Activated CD8-positive, alpha-beta memory T cell treated with anti-CD3 and anti-CD28 coated beads for 36 hours (primary cell): Measurements from ENCODE around the gene AK6. TPM values are rescaled to one million over a fixed set of nuclear protein-coding genes. Genes with fewer than 3 reads are reported as not detected.
"Not testable (repeated sequence)": the region's sequence is repeated elsewhere in the genome, so short reads cannot be mapped to it uniquely, and the experiment has no call there.

ENCODE experiments used
- CTCF ChIA-PET: fragments of 350-600 bp; sonication (Branson Sonifier 250); formaldehyde crosslinking; loops from one replicate; lab custom pipeline; 2021; ENCODE audit warnings: antibody characterized with exemption; lab: Charles Lee
- POLR2A ChIA-PET: fragments of 350-600 bp; sonication (Branson Sonifier 250); formaldehyde crosslinking; loops from one replicate; lab custom pipeline; 2021; ENCODE audit warnings: antibody characterized with exemption; lab: Charles Lee
- total RNA-seq, 2 experiments: library from RNA; stranded (reverse); gene quantifications; one replicate each; pipeline ENCODE4 v1.2.3, GENCODE V29; 2021

The AK6 gene
- total RNA-seq, 2 experiments from 2014 or later = 110 to 112 TPM

DNA sequence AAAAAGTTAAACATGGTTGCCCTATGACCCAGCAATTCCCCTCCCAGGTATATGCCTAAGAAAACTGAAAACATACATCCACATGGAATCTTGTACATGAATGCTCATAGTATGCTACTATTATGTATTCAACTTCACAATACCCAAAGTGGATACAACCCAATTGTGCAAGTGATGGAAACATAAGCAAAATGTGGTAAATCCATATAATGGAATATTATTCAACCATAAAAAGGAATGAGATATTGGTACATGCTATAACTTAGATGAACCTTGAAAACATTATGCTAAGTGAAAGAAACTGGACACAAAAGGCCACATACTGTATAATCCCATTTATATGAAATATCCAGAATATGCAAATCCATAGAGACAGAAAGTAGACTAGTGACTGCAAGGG lies 18.7 kb downstream of the AK6 start:
- POLR2A ChIA-PET = no interaction called here
- CTCF ChIA-PET = no interaction called here

DNA sequence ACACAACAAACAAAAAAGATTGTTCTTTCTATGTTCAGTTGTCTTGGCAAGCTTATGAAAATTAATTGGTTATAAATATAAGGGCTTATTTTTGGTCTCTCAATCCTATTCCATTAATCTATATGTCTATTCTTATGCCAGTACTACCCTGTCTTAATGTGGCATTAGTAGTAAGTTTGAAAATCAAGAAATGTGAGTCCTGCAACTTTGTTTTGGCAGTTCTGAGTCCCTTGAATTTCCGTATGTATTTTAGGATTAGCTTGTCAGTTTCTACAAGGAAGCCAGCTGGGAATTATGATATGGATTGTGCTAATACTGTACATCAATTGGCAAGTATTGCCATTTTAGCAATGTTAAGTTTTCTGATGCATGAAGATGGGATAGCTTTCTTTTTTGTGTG lies 26.2 kb downstream of the AK6 start:
- POLR2A ChIA-PET = no interaction called here
- CTCF ChIA-PET = interaction anchor here (1.1 to 1.6 kb wide), 2 partner anchors 9 to 249 kb away, joined by 3 to 4 read pairs; partner anchors contain the start of gene SLC30A5

DNA sequence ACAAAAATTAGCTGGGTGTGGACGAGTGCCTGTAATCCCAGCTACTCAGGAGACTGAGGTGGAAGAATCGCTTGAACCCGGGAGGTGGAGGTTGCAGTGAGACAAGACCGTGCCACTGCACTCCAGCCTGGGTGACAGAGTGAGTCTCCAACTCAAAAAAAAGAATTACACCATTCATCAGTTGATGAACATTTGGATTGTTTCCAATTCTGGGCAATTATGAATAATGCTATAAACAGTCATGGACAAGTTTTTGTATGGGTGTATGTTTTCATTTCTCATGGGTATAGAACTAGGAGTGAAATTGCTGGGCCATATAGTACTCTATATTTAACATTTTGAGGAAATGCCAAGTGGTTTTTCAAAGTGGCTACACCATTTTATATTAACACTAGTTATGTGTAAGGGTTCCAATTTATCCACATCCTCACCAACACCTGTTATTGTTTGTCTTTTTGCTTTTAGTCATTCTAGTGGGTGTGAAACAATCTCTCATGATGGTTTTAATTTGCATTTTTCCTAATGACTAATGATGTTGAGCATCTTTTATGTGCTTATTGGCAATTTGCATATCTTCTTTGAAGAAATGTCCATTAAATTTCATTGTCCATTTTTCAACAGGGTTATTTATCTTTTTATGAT lies 27.7 kb downstream of the AK6 start:
- CTCF ChIA-PET = no interaction called here
- POLR2A ChIA-PET = no interaction called here

DNA sequence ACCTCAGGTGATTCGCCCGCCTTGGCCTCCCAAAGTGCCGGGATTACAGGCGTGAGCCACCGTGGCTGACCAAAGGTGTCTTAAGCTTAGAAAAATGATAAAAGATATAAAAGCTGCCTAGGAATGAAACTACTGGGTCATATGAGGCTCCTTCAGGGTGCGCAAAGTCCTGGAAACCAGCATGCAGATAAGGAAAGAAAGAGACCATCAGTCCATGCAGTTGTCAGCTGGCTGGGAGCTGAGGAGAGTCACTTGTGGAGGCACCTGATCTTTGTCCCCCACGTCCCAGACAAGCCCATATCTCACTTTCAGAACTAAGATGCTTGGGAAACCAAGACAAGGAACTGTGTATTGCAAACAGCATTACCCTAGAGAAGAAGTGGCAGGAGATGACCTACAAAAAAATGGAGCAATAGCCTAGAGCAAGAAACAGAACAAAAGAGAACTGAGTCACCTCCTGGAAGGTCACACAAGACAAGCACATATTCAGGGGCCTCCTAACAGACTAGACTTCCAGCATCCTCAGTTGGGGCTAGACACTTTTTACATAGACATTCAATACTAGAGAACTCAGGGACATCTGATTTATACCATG lies 33.9 kb downstream of the AK6 start:
- ChIA-PET CTCF (interaction anchor here (0.7 to 1.9 kb wide), 6 partner anchors 12 to 292 kb away, joined by 3 to 8 read pairs (median 6); partner anchors contain the start of genes CDK7 and SLC30A5), POLR2A (no interaction called here)

DNA sequence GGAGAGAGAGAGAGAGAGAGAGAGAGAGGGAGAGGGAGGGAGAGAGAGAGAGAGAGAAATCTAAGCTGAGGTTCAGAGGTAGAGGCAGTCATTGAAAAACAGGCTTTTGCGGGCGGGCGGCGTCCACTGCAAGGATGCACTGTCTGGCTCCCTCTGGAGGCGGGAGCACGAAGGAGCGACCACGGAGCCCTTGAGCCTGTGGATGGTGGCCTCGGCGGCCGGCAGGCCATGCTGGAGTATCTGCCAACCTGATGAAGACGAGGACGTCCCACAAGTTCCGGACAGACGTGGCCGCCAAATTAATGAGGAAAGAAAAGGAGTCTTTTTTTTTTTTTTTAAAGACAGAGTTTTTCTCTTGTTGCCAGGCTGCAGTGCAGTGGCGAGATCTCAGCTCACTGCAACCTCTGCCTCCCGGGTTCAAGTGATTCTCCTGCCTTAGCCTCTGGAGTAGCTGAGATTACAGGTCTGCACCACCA lies 34.5 kb downstream of the AK6 start:
- ChIA-PET CTCF (interaction anchor here (0.6 to 1.9 kb wide), 13 partner anchors 9 to 292 kb away, joined by 3 to 8 read pairs (median 3); partner anchors contain the start of genes CDK7 and SLC30A5), POLR2A (no interaction called here)

DNA sequence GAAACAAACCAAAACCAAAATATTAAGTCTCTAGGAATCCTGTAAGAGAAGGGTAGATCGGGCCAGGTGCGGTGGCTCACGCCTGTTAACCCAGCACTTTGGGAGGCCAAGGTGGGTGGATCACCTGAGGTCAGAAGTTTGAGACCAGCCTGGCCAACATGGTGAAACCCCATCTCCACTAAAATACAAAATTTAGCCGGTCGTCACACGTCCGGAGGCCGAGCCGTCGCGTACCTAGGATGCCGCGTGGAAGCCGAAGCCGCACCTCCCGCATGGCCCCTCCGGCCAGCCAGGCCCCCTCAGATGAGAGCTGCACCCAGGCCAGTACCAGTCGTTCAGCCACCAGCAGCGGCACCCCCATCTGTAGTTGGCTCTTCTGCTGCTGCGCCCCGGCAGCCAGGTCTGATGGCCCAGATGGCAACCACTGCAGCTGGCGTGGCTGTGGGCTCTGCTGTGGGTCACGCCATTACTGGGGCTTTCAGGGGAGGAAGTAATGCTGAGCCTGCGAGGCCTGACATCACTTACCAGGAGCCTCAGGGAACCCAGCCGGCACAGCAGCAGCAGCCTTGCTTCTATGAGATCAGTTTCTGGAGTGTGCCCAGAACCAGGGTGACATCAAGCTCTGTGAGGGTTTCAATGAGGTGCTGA lies 35.5 kb downstream of the AK6 start:
- POLR2A ChIA-PET = not testable (repeated sequence)
- CTCF ChIA-PET = interaction anchor here (0.6 to 1.9 kb wide), 10 partner anchors 10 to 291 kb away, joined by 3 to 8 read pairs (median 4); partner anchors contain the start of genes CDK7 and SLC30A5

DNA sequence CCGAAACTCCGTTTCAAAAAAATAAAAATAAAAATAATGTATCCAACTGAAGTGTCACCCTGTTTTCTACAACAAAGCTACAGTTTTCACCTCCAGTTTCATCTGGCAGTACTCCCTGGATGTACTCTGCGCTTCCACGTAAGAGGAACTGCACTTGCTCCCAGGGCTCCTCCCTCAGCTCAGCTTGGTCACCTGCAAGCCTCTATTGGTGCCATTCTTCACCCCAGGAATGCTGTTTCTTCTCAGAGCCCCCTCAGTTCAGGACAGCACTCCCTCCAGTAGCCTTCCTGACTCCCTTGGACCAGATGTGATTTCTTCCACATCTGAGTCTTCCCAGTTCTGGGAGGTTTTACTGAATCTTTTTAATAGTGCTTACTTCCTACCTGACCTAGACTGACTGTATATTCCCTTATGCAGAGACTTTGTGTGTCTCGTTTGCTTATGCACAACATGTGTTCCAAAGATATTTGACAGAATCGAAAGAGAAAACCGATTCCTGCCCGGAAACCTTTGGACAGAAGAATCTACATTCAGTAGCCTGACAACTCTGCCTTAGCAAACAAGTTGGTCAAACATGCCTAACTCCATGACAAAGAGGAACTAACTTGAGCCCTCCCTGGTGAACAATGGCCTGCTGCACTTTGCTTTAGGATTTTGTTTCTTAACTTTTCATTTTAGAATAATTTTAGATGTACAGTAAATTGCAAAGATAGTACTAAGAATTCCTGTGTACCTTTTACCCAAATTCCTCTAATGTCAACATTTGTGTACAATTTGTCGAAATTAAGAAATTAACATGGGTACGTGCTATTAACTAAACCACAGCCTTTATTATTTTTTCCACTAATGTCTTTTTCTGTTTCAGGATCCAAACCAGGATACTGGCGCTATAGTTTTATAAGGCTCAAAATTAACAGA lies 37.5 kb downstream of the AK6 start:
- ChIA-PET POLR2A (no interaction called here), CTCF (interaction anchor here (0.6 kb wide), 1 partner anchor 26 kb away, joined by 3 read pairs; no protein-coding TSS in a partner anchor)

DNA sequence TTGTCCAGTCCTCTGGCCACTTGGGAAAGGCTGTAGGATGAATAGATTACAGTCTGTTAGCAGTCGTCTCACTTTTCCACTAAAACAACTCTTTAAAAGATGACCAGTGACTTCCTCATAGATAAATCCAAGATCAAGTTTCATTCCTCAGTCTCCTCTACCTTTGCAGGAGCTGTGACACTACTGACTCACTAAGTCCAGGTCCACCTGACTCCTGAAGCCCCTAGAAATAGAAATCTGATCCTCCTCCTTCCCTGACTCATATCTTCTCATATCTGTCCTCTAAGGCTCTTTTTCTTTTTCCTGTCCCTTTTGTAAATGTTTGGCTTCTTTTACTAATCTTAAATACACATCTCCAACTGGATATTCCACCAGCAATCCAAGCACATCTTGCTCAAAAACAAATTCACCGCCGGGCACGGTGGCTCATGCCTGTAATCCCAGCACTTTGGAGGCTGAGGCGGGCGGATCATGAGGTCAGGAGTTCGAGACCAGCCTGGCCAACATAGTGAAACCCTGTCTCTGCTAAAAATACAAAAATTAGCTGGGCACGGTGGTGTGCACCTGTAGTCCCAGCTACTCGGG lies 39.3 kb downstream of the AK6 start:
- CTCF ChIA-PET = no interaction called here
- POLR2A ChIA-PET = no interaction called here

DNA sequence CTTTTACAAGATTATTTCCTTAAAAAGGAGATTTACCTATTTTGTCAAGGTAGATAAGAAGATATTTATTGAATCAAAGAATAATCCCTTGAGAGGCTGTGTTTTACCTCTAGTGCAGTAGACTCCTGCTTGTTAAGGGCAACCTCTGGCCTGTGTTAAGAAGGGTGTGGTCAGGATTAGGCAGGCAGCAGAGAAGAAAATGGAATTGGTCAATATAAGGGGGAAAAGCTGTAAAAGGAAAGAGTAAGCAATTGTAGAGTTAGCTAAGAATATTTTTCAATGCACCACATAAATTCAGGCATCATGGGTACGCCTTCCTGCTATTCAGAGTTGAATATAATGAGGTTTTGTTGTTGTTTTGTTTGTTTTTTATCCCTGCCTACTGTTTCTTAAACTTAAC lies 43.0 kb downstream of the AK6 start:
- POLR2A ChIA-PET = no interaction called here
- CTCF ChIA-PET = interaction anchor here (0.6 kb wide), 1 partner anchor 53 kb away, joined by 4 read pairs; no protein-coding TSS in a partner anchor

DNA sequence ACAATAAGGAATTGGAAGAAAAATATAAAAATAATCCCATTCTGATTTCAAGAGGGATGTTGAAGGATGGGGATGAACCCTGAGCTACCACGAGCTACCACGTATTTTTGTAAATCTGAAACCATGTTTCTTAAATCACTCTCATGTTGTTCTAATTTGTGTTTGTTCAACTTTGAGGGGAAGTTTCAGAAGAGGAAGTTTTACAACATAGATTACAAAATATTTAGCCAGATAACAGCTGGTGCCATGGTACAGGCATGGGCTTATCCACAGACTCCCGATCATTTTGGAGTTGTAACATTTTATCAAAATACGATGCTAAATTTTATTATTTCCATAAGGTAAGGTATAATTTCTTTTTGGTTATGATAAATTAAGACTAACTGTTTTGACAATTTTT lies 51.9 kb downstream of the AK6 start:
- CTCF ChIA-PET = no interaction called here
- POLR2A ChIA-PET = no interaction called here

DNA sequence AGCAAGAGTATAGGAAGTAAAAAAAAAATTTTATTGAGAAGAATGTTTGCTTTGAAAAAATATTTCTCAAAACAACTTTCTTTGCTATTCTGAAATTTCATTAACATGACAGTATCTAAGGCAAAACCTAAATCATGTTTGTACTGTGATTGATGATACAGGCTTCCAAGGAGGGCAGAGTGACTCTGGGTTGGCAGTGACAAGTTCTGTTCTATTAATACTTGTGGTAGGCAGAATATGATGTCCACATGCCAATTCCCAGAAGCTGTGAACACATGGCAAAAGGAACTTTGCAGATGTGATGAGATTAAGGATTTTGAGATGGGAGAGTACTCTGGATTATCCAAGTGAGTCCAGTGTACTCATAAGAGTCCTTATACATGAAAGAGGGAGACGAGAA lies 53.3 kb downstream of the AK6 start:
- ChIA-PET CTCF (no interaction called here), POLR2A (no interaction called here)

DNA sequence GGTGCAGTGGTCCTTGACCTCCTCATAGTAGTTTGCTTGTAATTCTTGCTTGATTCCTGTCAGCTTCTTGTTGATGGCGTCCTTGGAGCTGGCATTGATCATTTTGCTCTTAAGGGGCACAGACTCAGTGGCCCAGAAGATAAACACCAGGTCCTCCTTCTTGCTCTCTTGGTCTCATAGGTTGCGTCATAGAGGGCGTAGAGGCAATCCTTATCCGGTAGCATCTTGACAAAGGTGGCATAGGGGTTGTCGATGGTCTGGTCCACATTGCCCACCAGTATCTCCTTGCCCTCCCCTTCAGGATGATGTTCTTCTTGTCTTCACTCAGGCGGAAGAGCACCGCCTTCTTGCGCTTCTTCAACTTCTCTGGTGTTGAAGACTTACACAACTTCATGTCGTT lies 55.9 kb downstream of the AK6 start:
- POLR2A ChIA-PET = no interaction called here
- CTCF ChIA-PET = no interaction called here

DNA sequence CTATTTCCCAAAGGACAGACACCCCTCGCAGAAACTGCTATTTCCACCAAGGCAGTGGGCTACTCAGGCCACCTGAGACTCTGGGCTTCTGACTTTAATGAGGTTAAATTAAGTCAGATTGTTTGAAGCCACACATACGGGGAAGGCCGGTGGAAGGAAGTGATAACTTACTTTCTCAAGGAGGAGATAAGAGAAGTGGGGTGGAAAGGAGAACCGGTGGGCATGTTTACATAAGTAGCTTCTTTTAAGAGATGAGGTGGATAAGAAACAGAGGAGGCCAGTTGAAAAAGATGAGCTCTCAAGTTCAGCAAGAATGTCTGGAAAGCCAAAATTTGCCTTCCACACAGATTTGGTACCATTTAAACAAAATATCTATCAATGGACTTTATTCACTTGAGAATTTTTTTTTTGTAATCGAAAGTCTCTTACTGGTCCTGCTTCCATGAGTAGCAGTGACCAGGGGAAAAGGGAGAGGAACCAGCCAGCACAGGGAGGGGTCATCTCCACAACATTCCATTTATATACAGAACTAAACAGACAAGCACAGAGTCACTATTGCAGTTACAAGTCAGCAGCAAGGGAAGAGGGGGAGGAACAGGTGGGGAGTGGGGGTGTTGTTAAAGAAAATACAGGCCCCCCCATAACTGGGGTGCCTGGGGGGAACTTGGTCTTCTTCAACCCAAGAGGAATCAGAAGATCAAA lies 56.7 kb downstream of the AK6 start:
- ChIA-PET POLR2A (no interaction called here), CTCF (no interaction called here)

DNA sequence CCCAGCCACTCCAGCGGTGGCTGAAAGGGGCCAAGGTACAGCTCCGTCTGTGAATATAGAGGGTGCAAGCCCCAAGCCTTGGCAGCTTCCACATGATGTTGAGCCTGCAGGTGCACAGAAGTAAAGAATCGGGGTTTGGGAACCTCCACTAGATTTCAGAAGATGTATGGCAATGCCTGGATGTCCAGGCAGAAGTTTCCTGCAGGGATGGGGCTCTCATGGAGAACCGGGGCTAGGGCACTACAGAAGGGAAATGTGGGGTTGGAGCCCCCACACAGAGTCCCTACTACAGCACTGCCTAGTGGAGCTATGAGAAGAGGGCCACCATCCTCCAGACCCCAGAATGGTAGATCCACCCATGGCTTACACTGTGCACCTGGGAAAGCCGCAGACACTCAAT lies 59.9 kb downstream of the AK6 start:
- CTCF ChIA-PET = interaction anchor here (1.2 kb wide), 1 partner anchor 25 kb away, joined by 4 read pairs; no protein-coding TSS in a partner anchor

DNA sequence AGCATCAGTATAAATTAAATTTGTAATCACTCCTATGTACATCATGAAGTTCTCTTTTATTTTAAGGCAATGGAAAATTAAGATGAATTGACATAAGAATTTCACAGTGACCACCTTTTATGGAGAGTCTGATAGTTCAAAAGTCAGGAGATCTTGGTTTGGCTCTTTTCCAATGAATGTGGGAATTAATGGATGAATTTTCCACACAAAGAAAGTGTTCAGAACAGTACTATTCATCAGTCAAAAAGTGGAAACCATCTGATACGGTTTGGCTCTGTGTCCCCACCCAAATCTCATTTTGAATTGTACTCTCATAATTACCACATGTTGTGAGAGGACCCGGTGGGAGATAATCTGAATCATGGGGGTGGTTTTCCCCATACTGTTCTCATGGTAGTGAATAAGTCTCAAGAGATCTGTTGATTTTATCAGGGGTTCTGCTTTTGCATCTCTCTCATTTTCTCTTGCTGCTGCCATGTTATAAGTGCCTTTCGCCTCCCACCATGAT lies 61.2 kb downstream of the AK6 start:
- POLR2A ChIA-PET = interaction anchor here (1.0 kb wide), 1 partner anchor 49 kb away, joined by 5 read pairs; no protein-coding TSS in a partner anchor
- CTCF ChIA-PET = no interaction called here

More for the DNA sequence above, 59.9 kb downstream of the AK6 start:
- POLR2A ChIA-PET = no interaction called here

DNA sequence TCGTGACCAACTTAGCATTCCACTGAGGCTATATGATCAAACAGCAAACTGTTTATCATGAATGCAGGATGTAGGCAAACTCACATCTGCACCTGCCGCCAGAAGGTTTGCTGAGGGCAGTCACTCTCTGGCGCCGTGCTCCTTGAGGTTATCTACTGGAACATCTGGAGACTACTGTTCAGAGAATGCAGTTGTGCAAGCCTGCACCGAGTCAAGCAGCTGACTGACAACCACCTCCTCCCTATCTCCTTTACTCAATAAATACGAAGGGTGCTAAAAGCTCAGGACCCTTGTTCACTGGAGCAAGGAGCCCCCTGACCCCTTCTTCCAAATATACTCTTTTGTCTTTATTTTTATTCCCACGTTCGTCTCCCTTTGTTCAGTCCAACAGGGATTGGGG lies 63.8 kb downstream of the AK6 start:
- CTCF ChIA-PET = no interaction called here
- POLR2A ChIA-PET = no interaction called here
